GM18498 (cell line): ENCODE measurements around the gene LLGL2.
"Not testable (repeated sequence)": the region's sequence is repeated elsewhere in the genome, so short reads cannot be mapped to it uniquely, and the experiment has no call there.

ENCODE experiments used
- ATAC-seq: cut with Tn5 transposase; IDR thresholded peaks from one replicate; pipeline ENCODE4 v1.9.1; 2021; ENCODE audit warnings: mild to moderate bottlenecking, moderate library complexity; ENCODE audit not compliant: unreplicated experiment

Gene LLGL2, protein sequence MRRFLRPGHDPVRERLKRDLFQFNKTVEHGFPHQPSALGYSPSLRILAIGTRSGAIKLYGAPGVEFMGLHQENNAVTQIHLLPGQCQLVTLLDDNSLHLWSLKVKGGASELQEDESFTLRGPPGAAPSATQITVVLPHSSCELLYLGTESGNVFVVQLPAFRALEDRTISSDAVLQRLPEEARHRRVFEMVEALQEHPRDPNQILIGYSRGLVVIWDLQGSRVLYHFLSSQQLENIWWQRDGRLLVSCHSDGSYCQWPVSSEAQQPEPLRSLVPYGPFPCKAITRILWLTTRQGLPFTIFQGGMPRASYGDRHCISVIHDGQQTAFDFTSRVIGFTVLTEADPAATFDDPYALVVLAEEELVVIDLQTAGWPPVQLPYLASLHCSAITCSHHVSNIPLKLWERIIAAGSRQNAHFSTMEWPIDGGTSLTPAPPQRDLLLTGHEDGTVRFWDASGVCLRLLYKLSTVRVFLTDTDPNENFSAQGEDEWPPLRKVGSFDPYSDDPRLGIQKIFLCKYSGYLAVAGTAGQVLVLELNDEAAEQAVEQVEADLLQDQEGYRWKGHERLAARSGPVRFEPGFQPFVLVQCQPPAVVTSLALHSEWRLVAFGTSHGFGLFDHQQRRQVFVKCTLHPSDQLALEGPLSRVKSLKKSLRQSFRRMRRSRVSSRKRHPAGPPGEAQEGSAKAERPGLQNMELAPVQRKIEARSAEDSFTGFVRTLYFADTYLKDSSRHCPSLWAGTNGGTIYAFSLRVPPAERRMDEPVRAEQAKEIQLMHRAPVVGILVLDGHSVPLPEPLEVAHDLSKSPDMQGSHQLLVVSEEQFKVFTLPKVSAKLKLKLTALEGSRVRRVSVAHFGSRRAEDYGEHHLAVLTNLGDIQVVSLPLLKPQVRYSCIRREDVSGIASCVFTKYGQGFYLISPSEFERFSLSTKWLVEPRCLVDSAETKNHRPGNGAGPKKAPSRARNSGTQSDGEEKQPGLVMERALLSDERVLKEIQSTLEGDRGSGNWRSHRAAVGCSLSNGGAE

DNA sequence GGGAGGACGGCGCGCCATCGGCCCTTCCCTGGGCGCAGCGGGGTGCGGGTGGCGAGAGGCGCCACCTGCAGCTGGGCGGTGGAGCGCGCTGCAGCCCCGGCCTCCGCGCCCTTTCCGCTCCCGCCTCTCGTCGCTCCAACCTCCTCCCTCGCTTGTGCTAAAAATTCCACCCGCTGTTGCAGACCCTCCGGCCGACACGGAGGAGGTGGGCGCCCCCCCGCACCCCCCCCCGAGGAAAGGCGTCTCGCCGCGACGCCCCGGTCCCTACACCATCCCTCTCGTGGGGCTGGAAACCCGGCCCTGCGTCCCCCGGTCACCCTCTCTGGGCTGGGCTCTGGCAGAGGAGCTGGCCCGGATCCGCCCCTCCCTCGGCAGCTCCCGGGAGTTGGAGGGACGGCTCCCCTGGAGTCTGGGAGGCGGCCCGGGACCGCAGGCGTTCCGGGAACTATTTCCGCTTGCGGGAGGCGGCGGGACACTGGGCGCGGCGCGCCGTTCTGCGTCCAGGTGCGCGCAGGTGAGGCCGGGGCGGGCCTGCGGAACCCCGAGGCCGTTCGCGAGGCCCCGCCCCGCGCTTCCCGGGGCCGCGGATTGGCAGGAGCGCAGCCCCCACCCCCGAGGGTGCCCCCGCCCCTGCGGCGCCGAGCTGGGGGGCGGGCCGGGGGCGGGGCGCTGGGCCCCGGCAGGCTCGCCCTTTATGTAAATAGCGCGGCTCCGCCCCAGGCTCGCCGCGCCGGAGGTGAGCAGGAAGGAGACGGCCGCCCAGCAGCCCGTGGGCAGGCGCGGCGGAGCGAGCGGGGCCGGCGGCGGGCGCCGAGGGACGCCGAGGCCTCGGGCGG lies at the start of gene LLGL2:
LLGL2 (plus strand) TSS at position 728 of the 836 bp plus-strand sequence. CDS start 17,730 bp downstream, outside the sequence.
- ATAC-seq = peak; percentile 84

GRCh38 chr17:75475851-75476250 lies 49.6 kb upstream of the LLGL2 start:
- ATAC-seq = no peak

GRCh38 chr17:75476271-75476671 lies 49.2 kb upstream of the LLGL2 start:
- ATAC-seq = no peak

DNA sequence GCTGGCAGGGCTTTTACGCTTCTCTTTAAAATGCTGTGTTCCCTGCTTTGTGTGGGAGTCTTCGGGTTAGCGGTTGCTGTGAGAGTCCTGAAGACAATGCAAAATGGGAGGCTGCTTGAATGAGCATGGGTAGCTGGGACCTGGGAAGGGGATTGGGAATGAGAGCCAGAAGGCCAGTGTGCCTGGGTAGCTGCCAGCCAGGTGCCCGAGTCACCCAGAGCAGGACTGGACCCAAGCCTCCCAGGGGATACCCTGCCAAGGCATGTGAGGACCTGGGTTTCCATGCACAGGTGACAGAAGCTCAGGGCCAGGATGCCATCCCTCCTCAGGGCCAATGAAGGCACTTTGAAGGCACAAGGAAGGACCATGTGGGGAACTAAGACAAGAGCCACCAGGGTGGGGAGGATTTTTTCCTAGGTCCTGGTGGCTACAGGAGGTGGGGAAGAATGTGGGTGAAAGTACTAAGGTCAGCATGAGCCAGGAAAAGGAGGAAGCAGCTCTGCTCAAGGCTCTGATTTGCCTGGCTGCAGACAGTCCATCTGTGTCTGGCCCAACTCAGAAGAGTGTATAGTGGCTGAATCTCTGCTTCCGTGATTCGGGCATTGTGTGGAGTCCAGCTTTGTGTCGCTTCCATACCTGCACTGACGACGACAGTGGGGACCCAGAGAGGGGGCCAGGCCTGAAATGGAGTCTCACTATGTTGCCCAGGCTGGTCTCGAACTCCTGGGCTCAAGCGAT lies 48.6 kb upstream of the LLGL2 start:
- no peak for ATAC-seq

- not testable (repeated sequence) for ATAC-seq
Observed at GRCh38 chr17:75477490-75477862, 48.0 kb upstream of the LLGL2 start.

- no peak for ATAC-seq
Observed at GRCh38 chr17:75478508-75478907, 47.0 kb upstream of the LLGL2 start.

DNA sequence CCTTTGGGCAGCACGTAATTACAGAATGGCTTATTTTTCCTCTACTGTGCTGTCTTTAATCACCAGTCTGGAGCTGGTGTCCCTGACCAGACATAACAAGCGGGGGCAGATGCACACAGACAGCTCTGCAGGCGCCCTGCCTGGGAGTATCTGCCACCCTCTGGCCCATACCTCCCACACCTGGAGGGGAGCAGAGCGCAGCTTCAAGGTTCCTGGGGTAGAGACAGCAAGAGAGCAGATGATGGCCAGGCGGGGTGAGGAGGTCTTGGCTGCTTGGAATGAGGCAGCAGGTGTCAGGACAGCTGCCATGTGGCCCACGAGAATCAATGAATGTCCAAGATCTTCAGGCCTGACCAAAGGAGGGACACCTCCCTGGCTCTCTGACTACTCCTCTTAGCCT lies 45.2 kb upstream of the LLGL2 start:
- ATAC-seq = no peak

GRCh38 chr17:75481194-75482068 lies 44.1 kb upstream of the LLGL2 start:
- ATAC-seq = no peak

- no peak for ATAC-seq
Observed at GRCh38 chr17:75482098-75482942, 43.2 kb upstream of the LLGL2 start.

- ATAC-seq = no peak
Observed at GRCh38 chr17:75485688-75486087, 39.8 kb upstream of the LLGL2 start.

- ATAC-seq = no peak
Observed at GRCh38 chr17:75486151-75486550, 39.3 kb upstream of the LLGL2 start.

DNA sequence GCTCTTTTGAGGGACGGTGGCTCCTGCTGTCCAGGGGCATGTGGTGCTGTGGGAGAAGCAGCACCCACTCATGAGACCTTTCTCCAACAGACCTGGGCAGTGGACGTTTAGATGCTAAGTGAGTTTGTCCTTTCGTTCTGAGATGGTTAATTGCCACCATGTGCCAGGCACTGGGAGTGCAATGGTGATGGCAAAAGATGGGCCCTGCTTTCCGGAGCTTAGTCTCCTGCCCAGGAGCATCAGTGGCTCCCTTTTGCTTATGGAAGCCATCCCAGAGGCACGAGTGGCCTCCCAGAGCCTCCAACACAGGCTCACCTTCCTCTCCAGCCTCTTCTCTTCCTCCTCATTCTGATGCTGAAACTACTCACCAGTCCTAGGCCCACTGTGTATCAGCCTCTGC lies 38.5 kb upstream of the LLGL2 start:
- no peak for ATAC-seq

DNA sequence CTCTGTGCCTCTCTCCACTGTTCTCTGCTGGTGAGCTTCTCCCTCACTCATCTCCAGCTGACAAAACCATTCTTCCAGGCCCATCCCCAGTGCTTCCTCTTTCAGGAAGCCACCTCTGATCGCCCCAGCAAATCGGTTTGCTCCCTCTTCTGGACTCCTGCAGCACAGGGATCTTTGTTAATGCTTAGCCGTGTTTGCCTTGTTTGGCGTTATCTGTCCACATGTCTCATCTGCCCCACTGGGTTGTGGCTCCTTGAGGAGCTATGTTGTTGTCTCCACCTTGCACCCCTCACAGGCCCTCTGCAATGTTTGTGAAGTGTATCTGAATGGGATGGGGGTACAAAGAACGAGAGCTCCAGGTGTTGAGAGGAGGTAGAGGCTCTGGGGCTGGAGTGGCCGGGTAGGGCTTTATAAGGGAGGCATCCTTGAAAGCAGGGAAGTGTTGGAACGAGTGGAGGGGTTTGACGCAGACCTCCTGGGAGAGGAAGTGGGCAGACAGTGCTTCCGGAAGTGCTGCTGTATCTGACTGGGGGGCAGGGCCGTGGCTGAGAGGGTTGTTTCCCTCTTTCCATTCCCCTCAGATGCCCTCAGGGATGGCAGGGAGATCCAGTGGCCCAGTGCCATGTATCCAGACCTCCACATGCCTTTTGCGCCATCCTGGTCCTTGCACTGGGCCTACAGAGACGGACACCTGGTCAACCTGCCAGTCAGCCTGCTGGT lies 38.0 kb upstream of the LLGL2 start:
- no peak for ATAC-seq

DNA sequence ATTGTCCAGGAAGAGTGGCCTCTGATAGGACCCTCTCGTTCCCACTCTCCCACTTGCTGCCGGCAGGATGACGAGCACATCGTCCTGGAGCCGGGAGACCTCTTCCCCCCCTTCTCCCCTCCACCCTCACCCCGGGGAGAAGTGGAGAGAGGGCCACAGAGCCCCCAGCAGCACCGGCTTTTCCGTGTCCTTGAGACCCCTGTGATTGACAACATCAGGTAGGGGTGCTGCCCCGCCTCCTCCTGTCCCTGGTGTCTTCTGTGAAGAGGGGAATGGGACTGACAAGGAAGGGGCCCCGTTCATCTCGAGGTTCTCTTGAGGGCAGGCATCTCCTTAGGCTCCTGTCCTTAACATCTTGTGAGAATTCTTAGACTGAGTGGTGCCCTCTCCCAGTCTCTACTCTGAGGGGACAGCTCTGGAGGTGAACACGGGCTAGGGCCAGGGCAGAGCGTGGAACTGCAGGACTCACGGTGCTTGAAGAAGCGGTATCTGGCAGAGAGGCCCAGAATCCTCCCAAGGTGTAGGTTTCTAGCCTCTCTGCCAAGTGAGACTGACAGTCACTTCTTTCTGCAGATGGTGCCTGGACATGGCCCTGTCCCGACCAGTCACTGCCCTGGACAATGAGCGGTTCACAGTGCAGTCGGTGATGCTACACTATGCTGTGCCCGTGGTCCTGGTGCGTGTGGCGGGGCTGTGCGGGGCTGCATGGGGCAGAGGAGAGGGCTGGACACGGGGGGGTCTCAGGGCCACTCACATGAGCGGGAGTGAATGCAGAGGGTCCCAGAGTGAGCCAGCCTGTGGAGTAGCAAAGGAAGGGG lies 36.6 kb upstream of the LLGL2 start:
- no peak for ATAC-seq

GRCh38 chr17:75489511-75489955 lies 36.0 kb upstream of the LLGL2 start:
- no peak for ATAC-seq

DNA sequence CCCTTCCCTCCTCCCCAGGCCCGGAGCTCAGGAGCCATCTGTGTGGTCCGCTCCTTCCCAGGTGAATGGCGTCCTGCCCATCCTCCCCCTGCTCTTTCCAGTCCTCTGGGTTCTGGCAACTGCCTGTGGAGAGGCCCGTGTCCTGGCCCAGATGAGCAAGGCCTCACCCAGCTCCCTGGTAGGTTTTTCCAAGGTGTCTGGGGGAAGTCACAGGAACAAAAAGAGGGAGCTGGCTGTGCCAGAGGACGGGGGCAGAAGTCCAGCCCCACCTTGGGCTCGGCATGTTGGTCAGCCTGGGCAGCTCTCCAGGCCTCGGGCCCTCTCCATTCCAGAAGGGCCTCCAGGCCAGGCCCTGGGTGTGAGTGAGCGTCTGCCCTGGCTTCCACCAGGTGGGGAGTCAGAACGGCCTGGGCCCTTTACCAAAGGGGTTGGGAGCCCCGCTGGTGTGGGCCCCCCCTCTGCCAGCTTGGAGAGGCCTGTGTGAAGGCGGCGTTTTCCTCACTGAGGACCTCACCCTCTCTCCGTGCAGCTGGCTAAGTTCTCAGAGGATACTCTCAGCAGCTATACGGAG lies 35.2 kb upstream of the LLGL2 start:
- no peak for ATAC-seq
